Neural cell (in vitro differentiated cells): ENCODE results near the gene SGF29. TPM values are rescaled to one million over a fixed set of nuclear protein-coding genes. Genes with fewer than 3 reads are reported as not detected.

Experiments
- H2AFZ ChIP-seq: fragments of 200-600, 300-800 bp; sonication (generic), shearing (Covaris generic); 2 replicates; pipeline ENCODE4 v1.6.0; 2014; ENCODE audit warnings: low read depth, mild to moderate bottlenecking, antibody characterized with exemption, low read length, moderate library complexity
- H3F3A ChIP-seq: fragments of 200-600 bp; shearing (Covaris generic); 2 replicates; pipeline ENCODE4 v1.6.1; 2016; ENCODE audit warnings: mild to moderate bottlenecking, moderate library complexity, mixed read lengths, antibody characterized with exemption, low read length; ENCODE audit not compliant: insufficient read depth, poor library complexity, severe bottlenecking
- H3K27ac ChIP-seq: fragments of 200-600, 300-800 bp; sonication (generic), shearing (Covaris generic); 2 replicates; pipeline ENCODE4 v1.5.1; 2014; ENCODE audit warnings: mild to moderate bottlenecking, low read length, moderate library complexity
- H3K27me3 ChIP-seq: fragments of 300-800, 200-600 bp; sonication (generic), shearing (Covaris generic); 2 replicates; pipeline ENCODE4 v1.6.0; 2014; ENCODE audit warnings: mild to moderate bottlenecking, low read depth, low read length, moderate library complexity; ENCODE audit not compliant: insufficient read depth
- H3K36me3 ChIP-seq: fragments of 300-800, 200-600 bp; sonication (generic), shearing (Covaris generic); 2 replicates; pipeline ENCODE4 v1.5.1; 2014; ENCODE audit warnings: mild to moderate bottlenecking, antibody characterized with exemption, low read length, moderate library complexity; ENCODE audit not compliant: insufficient read depth
- H3K4me2 ChIP-seq: fragments of 300-800, 200-600 bp; sonication (generic), shearing (Covaris generic); 2 replicates; pipeline ENCODE4 v1.6.0; 2014; ENCODE audit warnings: mild to moderate bottlenecking, low read length
- H3K4me3 ChIP-seq: fragments of 300-800, 200-600 bp; sonication (generic), shearing (Covaris generic); 2 replicates; pipeline ENCODE4 v1.5.1; 2014; ENCODE audit warnings: mild to moderate bottlenecking, low read length, moderate library complexity
- H3K79me2 ChIP-seq: fragments of 200-600 bp; shearing (Covaris generic); replicated peaks from 2 replicates; pipeline ENCODE4 v1.6.0; 2014; ENCODE audit warnings: mild to moderate bottlenecking, low read length, moderate library complexity; ENCODE audit not compliant: insufficient read depth
- H3K9ac ChIP-seq: fragments of 300-800, 200-600 bp; sonication (generic), shearing (Covaris generic); 2 replicates; pipeline ENCODE4 v1.6.1; 2016; ENCODE audit warnings: mild to moderate bottlenecking, low read length, mixed read lengths
- H3K9me2 ChIP-seq: fragments of 200-600 bp; shearing (Covaris generic); 2 replicates; pipeline ENCODE4 v1.6.1; 2016; ENCODE audit warnings: mild to moderate bottlenecking, low read length, mixed read lengths; ENCODE audit not compliant: insufficient read depth
- H3K9me3 ChIP-seq: fragments of 200-600, 300-800 bp; sonication (generic), shearing (Covaris generic); 2 replicates; pipeline ENCODE4 v1.6.1; 2016; ENCODE audit warnings: mild to moderate bottlenecking, mixed run types, low read length, moderate library complexity, mixed read lengths
- H4K20me1 ChIP-seq: fragments of 200-600 bp; shearing (Covaris generic); 2 replicates; pipeline ENCODE4 v1.6.1; 2016; ENCODE audit warnings: mild to moderate bottlenecking, mixed run types; ENCODE audit not compliant: insufficient read depth
- CTCF ChIP-seq: fragments of 450-650 bp; IDR thresholded peaks from 2 replicates; pipeline ENCODE4 v1.5.1; 2014; ENCODE audit warnings: antibody characterized with exemption, mild to moderate bottlenecking, moderate library complexity; ENCODE audit not compliant: poor library complexity, severe bottlenecking
- EP300 ChIP-seq: fragments of 450-650 bp; conservative IDR thresholded peaks from 2 replicates; pipeline ENCODE4 v1.6.1; 2014; ENCODE audit warnings: antibody characterized with exemption, mild to moderate bottlenecking, moderate library complexity; ENCODE audit not compliant: poor library complexity, severe bottlenecking
- EZH2 ChIP-seq: fragments of 200-600, 300-800 bp; shearing (Covaris generic), sonication (generic); IDR thresholded peaks from 2 replicates; pipeline ENCODE4 v1.6.1; 2014; ENCODE audit warnings: antibody characterized with exemption, low read length, borderline replicate concordance, mild to moderate bottlenecking; ENCODE audit not compliant: insufficient read depth, poor library complexity, severe bottlenecking
- MXI1 ChIP-seq: fragments of 450-650 bp; conservative IDR thresholded peaks from 2 replicates; pipeline ENCODE4 v1.6.1; 2014; ENCODE audit warnings: antibody characterized with exemption, mild to moderate bottlenecking; ENCODE audit not compliant: poor library complexity, severe bottlenecking
- POLR2AphosphoS5 ChIP-seq: IDR thresholded peaks from 2 replicates; pipeline ENCODE4 v1.6.1; 2012
- RAD21 ChIP-seq: fragments of 450-650 bp; conservative IDR thresholded peaks from 2 replicates; pipeline ENCODE4 v1.6.1; 2014; ENCODE audit warnings: antibody characterized with exemption, mild to moderate bottlenecking, moderate library complexity
- REST ChIP-seq: IDR thresholded peaks from 2 replicates; pipeline ENCODE4 v1.6.1; 2012; ENCODE audit warnings: borderline replicate concordance
- SMC3 ChIP-seq: fragments of 450-650 bp; conservative IDR thresholded peaks from 2 replicates; pipeline ENCODE4 v1.6.1; 2014; ENCODE audit warnings: antibody characterized with exemption, mild to moderate bottlenecking, moderate library complexity; ENCODE audit not compliant: poor library complexity
- TAF1 ChIP-seq: IDR thresholded peaks from 2 replicates; pipeline ENCODE4 v1.6.1; 2012; ENCODE audit warnings: low read depth
- polyA plus RNA-seq: library from polyadenylated mRNA; depleted of rRNA; stranded (reverse); fragments of >200 nt; gene quantifications from 2 replicates; pipeline ENCODE4 v1.2.3, GENCODE V29; 2014

SGF29 gene
- polyA plus RNA-seq, 1 donor from 2014 or later: 32.8 TPM

GRCh38 chr16:28591355-28591754 lies 37.6 kb downstream of the SGF29 start:
- Histone ChIP-seq H3K9me2 (no peaks in the 10 kb centered on the region), H3K9me3 (no peaks in the 10 kb centered on the region), H3K79me2 (no peaks in the 10 kb centered on the region), H3K4me3 (no peak overlapping the region), H3F3A (no peaks in the 10 kb centered on the region), H3K36me3 (no peaks in the 10 kb centered on the region), H4K20me1 (no peaks in the 10 kb centered on the region), H3K9ac (no peak overlapping the region), H2AFZ (no peak overlapping the region), H3K27me3 (no peaks in the 10 kb centered on the region), H3K27ac (no peak overlapping the region), H3K4me2 (no peak overlapping the region)
- TF ChIP-seq EP300 (no peak), EZH2 (no peak), POLR2AphosphoS5 (no peak), RAD21 (no peak), MXI1 (no peak), CTCF (no peak), REST (no peak), TAF1 (no peak), SMC3 (no peak)

- Histone ChIP-seq H3K9me3 (no peaks in the 10 kb centered on the region), H3K27me3 (no peaks in the 10 kb centered on the region), H3K4me2 (no peak overlapping the region), H3K9ac (no peak overlapping the region), H3K36me3 (no peaks in the 10 kb centered on the region), H3K4me3 (no peak overlapping the region), H4K20me1 (no peaks in the 10 kb centered on the region), H2AFZ (no peak overlapping the region), H3K27ac (no peak overlapping the region), H3F3A (no peaks in the 10 kb centered on the region), H3K79me2 (no peaks in the 10 kb centered on the region), H3K9me2 (no peaks in the 10 kb centered on the region)
- TF ChIP-seq RAD21 (no peak), REST (no peak), EZH2 (no peak), MXI1 (no peak), EP300 (no peak), CTCF (no peak), TAF1 (no peak), SMC3 (no peak), POLR2AphosphoS5 (no peak)
Measured at GRCh38 chr16:28592511-28592910, 38.8 kb downstream of the SGF29 start.
